ENCODE measurements around the gene ZYG11B.

Gene ZYG11B

GRCh38 chr1:52726265-52727113, at the start of gene ZYG11B:
Gene ZYG11B, plus strand, starts transcription at chr1:52726453. Its CDS starts 201 bp downstream, at chr1:52726654.
- in situ Hi-C loops (cut with MboI; ENCODE audit: low pct_unique_long_range_greater_than_20kb, low sequenced_read_pairs, unreplicated experiment): no loop called here
- DNase-seq (ENCODE audit: low spot score): peak; percentile 99
- TF ChIP-seq CTCF (IDR thresholded peaks at IDR 0.05; ENCODE audit: extremely low read depth, insufficient read depth, missing control alignments): no peak

- TF ChIP-seq CTCF (IDR thresholded peaks at IDR 0.05; ENCODE audit: extremely low read depth, insufficient read depth, missing control alignments): no peak
- DNase-seq (ENCODE audit: low spot score): no peak
- in situ Hi-C loops (cut with MboI; ENCODE audit: low pct_unique_long_range_greater_than_20kb, low sequenced_read_pairs, unreplicated experiment): loop anchor here (25.0 kb wide), 1 partner anchor 540 kb away; the partner anchor contains the start of gene ZFYVE9
Measured at GRCh38 chr1:52677076-52677806, 49.0 kb upstream of the ZYG11B start.

GRCh38 chr1:52679048-52679447, 47.2 kb upstream of the ZYG11B start:
- DNase-seq (ENCODE audit: low spot score): no peak

GRCh38 chr1:52679498-52679897, 46.8 kb upstream of the ZYG11B start:
- TF ChIP-seq CTCF (IDR thresholded peaks at IDR 0.05; ENCODE audit: extremely low read depth, insufficient read depth, missing control alignments): no peak
- DNase-seq (ENCODE audit: low spot score): no peak
- in situ Hi-C loops (cut with MboI; ENCODE audit: low pct_unique_long_range_greater_than_20kb, low sequenced_read_pairs, unreplicated experiment): loop anchor here (25.0 kb wide), 1 partner anchor 542 kb away; the partner anchor contains the start of gene ZFYVE9

More at GRCh38 chr1:52679048-52679447, 47.2 kb upstream of the ZYG11B start:
- in situ Hi-C loops (cut with MboI; ENCODE audit: low pct_unique_long_range_greater_than_20kb, low sequenced_read_pairs, unreplicated experiment): loop anchor here (25.0 kb wide), 1 partner anchor 542 kb away; the partner anchor contains the start of gene ZFYVE9
- no peak for TF ChIP-seq CTCF (IDR thresholded peaks at IDR 0.05; ENCODE audit: extremely low read depth, insufficient read depth, missing control alignments)

GRCh38 chr1:52680353-52680752, 45.9 kb upstream of the ZYG11B start:
- TF ChIP-seq CTCF (IDR thresholded peaks at IDR 0.05; ENCODE audit: extremely low read depth, insufficient read depth, missing control alignments): no peak
- DNase-seq (ENCODE audit: low spot score): no peak
- in situ Hi-C loops (cut with MboI; ENCODE audit: low pct_unique_long_range_greater_than_20kb, low sequenced_read_pairs, unreplicated experiment): loop anchor here (10.0 to 25.0 kb wide), 2 partner anchors 266 to 543 kb away; partner anchors contain the start of gene ZFYVE9

- TF ChIP-seq CTCF (IDR thresholded peaks at IDR 0.05; ENCODE audit: extremely low read depth, insufficient read depth, missing control alignments): no peak
- in situ Hi-C loops (cut with MboI; ENCODE audit: low pct_unique_long_range_greater_than_20kb, low sequenced_read_pairs, unreplicated experiment): loop anchor here (10.0 to 25.0 kb wide), 2 partner anchors 266 to 544 kb away; partner anchors contain the start of gene ZFYVE9
- DNase-seq (ENCODE audit: low spot score): no peak
Measured at GRCh38 chr1:52681136-52681535, 45.1 kb upstream of the ZYG11B start.
